Endothelial cell of umbilical vein (primary cell): ENCODE measurements around the gene BCL6B.

Source experiments
- EZH2 ChIP-seq: IDR thresholded peaks from 2 replicates; pipeline ENCODE4 v1.6.1; 2012; ENCODE audit warnings: borderline replicate concordance, low read depth, mild to moderate bottlenecking, moderate library complexity, low read length, inconsistent platforms; ENCODE audit not compliant: severe bottlenecking
- POLR2A ChIP-seq: IDR thresholded peaks from 2 replicates; pipeline ENCODE4 v1.6.1; 2012; ENCODE audit warnings: low read depth, mild to moderate bottlenecking, control low read depth, low read length
- POLR2AphosphoS5 ChIP-seq: IDR thresholded peaks from 2 replicates; pipeline ENCODE4 v1.6.1; 2012; ENCODE audit warnings: low read depth, mild to moderate bottlenecking, control low read depth, low read length, moderate library complexity; ENCODE audit not compliant: insufficient read depth
- TF ChIP-seq, protein P1 (sequence below), 2 donors: IDR thresholded peaks; 1 replicate in 1 of 2; 2 replicates in 1 of 2; pipeline ENCODE4 v1.5.1; 2011; ENCODE audit warnings: low read length in 2 of 2, mild to moderate bottlenecking in 2 of 2, moderate library complexity in 2 of 2, control low read depth in 1 of 2, inconsistent platforms in 1 of 2, low read depth in 1 of 2; ENCODE audit not compliant: insufficient read depth in 1 of 2; ENCODE audit errors: extremely low read depth in 1 of 2
- TF ChIP-seq, protein P2 (sequence below): IDR thresholded peaks from 2 replicates; pipeline ENCODE4 v1.6.1; 2011; ENCODE audit not compliant: insufficient read depth, insufficient read length

DNA sequence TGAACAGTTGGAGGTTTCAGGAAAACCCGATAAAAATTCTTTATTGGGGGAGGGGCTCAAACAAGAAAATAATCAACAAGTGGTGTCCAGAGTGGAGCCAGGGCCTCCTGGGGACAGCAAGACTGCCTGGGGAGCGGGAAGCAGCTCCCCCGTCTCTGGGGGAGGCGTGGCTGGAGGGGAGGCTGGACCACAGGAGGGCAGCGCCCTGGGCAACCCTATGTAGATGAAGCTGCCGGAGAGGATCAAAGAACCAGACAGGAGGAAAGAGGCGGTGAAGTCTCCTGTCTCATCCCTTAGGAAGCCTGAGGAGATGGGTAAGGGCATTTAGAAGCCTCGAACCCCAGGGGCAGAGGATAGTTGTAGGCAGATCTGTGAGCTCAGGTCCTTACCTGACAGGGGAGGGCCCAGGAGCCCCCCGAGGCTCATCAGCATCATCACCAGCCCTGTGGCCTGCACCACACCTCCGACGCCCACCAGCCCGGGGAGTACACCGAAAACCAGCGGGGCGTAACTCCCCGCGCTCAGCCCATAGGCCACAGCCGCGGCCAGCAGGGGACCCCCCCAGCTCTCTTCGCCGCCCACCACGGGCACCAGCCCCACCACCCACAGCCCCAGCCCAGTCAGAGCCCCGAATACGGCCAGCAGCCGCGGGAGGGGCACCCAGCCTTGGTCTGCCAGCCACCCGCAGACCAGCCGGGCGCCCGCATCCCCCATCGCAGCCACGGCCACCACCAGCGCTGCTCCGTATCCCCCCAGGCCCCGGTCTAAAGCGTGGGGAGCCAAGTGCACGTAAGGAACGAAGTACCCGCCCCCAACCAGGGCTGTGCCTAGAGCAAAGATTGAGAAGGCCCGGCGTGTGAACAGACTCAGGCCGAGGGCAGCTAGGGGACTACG lies 19.0 kb downstream of the BCL6B start:
- TF ChIP-seq, protein P1, sequence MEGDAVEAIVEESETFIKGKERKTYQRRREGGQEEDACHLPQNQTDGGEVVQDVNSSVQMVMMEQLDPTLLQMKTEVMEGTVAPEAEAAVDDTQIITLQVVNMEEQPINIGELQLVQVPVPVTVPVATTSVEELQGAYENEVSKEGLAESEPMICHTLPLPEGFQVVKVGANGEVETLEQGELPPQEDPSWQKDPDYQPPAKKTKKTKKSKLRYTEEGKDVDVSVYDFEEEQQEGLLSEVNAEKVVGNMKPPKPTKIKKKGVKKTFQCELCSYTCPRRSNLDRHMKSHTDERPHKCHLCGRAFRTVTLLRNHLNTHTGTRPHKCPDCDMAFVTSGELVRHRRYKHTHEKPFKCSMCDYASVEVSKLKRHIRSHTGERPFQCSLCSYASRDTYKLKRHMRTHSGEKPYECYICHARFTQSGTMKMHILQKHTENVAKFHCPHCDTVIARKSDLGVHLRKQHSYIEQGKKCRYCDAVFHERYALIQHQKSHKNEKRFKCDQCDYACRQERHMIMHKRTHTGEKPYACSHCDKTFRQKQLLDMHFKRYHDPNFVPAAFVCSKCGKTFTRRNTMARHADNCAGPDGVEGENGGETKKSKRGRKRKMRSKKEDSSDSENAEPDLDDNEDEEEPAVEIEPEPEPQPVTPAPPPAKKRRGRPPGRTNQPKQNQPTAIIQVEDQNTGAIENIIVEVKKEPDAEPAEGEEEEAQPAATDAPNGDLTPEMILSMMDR (IDR thresholded peaks at IDR 0.05; ENCODE audit: extremely low read depth in 1 of 2, insufficient read depth in 1 of 2, low read depth in 1 of 2, low read length in 2 of 2), result no peak
- TF ChIP-seq POLR2AphosphoS5 (no peak), EZH2 (no peak), POLR2A (no peak)
- TF ChIP-seq, protein P2, sequence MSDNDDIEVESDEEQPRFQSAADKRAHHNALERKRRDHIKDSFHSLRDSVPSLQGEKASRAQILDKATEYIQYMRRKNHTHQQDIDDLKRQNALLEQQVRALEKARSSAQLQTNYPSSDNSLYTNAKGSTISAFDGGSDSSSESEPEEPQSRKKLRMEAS, result no peak
